Activated CD4-positive, alpha-beta T cell treated with anti-CD3 and anti-CD28 coated beads, Interleukin-2, amount 50 U/mL, for 24 hours (primary cell): ENCODE results near the gene IL4R.

Experiments
- DNase-seq, 2 donors: peaks; one replicate each; pipeline ENCODE4 v3.0.0-alpha.2; 2020; ENCODE audit warnings: low read depth in 1 of 2, low spot score in 1 of 2

IL4R gene

DNA sequence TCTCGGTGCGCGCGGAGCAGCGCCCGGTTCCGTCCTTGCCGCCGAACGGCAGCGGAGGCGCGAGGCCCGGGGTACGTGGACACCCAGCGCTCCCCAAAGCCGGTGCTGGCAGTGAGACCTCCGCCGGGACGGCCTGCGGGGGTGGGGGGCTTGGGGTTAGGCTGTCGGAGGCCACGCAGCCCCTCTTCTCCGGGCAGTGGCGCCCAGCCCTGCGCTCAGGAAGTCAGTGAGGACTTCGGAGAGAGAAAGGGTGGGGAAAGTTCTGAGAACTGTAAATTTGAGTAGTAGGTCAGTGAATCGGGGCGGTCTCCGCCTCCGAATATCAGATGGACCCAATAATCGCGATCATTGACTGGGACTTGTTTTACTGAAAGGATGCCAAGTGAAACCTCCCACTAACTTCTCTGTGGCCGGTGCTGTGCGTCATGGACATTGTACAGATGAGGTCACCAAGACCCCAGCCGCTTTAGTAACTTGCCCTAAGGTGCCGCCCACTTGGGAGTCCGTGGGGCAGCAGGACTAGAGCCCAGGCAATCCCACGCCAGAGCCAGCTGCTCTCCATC is 468 bp downstream of the IL4R start:
- peak; percentile 22 to 49 for DNase-seq

DNA sequence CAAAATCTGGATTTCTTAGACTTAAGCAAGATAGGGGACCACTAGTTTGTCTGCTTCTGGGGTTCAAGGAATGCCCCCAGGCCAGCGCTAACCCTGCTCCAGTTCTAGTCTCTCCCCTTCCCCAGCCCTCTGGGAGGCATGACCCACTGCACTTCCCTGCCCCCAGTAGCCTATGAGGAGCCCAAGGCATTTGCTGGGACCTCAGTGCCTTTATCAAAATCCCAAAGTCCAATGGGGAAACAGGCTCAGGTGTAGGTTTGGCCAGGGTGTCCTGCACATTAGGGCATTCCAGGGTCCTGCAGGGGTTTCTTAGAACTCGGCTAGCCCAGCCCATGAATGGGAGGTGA is 1.2 kb downstream of the IL4R start:
- DNase-seq, result no peak

DNA sequence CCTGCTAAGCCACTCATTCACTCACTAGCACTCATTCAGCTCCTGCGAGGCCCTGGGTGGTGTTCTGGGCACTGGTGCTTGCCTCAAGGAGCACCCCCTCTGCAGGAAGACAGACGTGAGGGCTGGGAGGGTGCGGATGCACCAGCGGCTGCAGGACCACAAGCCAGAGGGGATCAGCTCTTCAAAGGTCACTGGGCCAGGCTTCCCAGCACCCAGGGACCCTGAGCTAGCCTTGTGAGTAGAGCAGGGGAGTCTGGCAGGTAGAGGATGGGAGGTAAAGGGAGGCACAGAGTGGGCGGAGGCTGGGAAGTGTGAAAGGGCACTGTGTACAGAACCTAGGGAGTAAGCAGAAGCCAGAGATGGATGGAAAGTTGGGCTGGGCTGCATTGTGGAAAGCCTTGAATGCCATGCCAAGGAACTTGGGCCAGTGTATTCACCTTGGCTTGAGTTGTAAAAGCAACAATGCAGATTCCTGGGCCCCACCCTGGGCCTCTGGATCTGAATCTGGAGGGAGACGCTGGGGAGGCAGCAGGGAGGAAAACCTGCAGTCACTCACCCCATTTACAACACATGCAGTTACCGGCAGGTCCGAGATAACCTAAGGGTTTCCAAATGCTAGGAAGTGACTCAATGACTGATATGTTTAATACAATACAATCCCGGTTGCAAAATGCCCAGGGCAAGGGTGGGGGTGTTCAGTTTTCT is 1.7 kb downstream of the IL4R start:
- DNase-seq, result peak; percentile 26 to 37

DNA sequence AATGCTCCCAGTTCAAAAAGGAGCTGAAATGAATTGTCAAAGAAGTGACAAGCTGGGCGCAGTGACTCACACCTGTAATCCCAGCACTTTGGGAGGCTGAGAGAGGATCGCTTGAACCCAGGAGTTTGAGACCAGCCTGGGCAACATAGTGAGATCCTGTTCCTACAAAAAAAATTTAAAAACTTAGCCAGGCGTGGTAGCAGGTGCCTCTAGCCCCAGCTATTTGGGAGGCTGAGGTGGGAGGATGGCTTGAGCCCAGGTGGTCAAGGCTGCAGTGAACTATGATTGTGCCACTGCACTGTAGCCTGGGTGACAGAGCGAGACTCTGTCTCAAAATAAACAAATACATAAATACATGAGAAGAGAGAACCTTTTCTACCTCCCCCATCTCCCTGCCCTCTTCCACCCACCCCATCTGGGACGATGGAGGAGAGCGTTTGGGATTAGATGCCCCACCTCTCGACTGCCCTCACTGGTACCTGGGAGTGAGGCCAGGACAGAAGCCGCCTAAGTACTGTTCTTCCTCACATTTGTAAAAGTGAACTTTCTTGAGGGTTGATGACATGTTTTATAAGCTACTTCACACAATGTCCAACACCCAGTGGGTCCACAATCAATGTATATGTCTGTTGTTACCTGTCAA is 2.4 kb downstream of the IL4R start:
- DNase-seq, result no peak

DNA sequence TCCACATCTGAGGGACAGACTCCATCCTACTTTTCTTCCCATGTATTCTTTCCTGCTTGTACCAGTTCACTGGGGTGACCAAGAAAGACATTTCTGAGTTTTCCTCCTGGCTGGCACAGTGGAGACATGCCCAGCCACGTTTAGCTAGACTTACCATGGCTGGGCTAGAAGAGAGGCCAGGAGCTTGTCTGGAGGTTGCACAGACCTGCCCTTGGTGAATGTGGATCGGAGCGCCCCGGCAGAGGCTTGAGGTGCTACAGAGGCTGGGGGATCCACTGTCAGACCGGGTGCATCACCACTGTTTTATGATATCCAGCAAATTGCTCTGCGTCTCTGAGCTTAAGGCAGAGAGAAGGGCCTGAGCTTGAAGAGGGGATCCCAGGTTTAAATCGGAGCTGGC is 3.5 kb downstream of the IL4R start:
- no peak for DNase-seq

DNA sequence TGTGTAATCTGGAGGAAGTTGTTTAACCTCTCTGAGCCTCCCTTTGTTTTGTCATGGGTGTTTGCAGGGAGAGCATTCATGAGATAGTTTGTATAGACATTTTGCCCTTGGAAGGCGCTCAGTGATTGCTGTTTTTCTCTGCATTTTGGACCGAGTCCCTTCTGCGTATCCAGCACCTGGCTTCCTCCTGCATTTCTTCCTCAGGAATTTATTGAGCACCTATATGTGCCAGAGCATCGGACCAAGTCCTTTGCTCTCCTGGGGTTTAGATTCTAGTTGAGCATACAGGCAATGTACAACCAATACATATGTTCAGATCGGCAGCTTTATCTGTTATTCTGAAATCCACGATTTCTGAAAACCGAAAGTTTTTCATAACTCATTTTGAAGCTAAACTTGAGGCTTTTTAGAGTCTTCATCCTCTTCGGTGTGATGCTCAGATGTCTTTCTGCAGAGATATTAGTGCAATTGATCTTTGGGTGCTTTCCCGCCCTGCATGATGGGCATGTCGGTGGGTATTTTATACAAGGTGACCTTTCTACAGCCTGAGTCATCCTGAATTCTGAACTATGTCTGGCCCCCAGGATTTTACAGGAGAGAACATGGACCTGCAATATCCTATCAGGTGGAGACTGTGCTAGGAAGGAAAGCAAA is 4.1 kb downstream of the IL4R start:
- peak in 1 of 2 donors; percentile 59 for DNase-seq

DNA sequence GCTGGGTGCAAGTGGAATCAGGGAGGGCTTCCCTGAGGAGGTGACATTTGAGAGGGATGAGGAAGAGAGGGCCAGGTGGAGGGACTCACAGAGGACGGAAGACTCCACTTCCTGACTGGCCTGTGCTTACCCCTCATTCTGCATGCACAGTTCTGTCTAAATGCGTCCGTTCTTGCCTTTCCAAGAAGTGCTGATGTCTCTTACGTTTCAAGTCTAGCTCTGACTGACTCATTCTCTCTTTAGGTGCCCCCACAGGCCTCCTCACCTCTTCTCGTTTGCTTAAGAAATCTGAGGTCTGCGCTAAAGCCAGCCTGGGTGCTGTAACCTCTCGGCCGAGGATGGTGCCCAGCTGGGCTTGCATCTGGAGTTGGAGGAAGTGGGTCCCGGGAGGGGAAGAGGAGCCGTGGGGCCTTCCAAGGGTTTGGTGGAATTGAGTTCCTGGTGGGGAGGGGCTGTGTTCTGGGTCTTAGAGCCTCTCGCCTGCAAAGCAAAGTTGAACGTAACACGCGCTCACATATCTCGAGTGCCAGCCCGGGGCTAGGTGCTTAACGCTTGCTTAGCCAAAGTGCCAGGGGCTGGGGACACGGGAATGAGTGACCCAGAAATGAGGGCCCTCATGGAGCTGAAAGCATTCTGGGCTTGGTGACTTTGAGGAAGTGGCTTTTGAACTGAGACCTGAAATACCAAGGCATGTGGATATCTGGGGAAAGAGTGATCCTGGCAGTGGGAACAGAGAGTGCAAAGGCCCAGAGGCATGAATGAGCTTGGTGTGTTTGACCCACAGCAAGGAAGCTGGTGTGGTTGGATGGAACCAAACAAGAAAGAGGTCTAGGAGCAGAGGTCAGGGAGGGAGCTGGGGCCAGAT is 4.8 kb downstream of the IL4R start:
- peak; percentile 39 to 67 for DNase-seq

DNA sequence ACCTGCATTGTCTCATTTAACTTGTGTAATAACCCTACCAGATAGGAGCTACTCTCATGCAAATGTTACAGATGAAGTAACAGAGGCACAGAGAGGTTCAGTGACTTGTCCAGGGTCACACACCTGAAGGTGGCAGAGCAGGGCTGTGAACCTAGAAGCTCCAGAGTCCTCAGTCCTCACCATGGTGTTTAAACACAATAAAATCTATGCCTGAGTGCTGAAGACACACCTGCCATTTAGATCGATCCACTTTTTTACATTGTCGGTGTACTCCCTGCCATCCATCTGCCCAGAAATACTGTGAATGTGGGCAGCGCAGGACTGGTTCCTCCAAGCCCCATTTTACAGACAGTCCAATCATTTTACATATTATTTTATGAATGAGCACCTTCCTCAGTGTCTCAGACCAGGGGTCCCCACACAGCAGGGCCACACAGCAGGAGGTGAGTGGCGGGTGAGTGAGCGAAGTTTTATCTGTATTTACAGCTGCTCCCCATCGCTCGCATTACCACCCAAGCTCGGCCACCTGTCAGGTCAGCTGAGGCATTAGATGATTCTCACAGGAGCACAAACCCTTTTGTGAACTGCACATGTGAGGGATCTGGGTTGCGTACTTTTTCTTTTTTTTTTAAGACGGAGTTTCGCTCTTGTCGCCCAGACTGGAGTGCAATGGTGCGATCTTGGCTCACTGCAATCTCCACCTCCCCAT is 5.6 kb downstream of the IL4R start:
- no peak for DNase-seq

DNA sequence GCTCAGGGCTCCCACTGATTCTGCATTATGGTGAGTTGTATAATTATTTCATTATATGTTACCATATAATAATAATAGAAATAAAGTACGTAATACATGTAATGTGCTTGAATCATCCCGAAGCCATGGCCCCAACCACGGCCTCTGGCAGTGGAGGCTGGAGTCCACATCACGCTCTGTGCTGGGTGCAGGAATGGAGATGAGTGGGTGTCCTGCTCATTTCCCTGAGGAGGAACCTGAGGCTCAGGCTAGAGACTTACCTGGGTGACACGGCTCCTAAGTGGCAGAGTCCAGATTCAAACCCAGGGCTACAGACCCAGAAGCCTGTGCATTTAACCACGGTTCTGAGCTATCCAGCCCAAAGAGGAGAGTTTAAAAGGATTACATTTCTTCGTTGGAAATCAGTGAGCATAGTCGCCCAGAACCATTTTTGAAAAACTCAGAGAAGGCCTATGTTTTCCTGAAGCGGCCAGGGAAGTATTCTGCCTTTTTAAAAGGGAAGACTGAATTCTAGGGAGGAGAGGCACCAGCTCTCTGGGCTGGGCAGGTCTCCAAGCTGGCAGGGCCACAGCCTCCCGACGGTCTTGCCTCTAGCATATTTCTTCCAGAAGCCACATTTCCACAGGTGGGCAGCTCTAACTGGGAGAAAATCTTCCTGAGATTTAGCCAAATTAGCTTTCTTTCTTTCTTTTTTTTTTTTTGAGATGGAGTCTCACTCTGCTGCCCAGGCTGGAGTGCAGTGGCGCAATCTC is 6.7 kb downstream of the IL4R start:
- no peak for DNase-seq

DNA sequence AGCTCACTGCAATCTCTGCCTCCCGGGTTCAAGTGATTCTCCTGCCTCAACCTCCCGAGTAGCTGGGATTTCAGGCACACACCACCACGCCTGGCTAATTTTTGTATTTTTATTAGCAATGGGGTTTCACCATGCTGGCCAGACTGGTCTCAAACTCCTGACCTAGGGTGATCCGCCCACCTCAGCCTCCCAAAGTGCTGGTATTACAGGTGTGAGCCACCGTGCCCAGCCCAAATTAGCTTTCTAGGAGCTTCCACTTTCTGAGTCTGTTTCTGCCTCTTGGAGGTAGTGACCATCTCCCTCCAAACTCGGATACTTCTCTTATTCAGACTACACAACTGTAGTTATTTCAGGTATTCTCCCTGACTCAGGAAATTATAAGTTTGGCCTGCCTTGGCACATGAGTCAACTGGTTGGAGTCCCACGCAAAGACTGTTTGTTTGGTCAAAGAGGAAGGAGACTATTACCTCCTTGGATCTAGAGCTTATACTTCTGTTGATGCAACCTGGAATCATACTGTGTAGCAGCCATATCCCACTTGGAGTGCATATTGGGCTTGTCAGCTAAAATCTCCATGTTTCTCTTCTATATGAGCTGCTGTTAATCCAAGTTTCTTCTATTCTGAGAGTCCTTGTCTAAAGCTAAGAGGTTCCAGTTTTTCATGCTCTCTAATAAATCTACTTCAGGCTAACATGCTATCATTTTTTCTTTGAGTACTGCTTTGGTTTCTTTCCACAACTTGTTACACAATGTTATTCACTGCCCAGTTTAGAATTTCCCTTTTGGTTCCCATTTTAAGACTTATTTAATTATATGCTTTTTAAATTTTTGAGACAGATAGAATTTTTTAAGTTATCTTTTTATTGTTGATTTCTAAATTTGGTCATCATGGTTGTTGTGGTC is 7.5 kb downstream of the IL4R start:
- DNase-seq, result no peak

DNA sequence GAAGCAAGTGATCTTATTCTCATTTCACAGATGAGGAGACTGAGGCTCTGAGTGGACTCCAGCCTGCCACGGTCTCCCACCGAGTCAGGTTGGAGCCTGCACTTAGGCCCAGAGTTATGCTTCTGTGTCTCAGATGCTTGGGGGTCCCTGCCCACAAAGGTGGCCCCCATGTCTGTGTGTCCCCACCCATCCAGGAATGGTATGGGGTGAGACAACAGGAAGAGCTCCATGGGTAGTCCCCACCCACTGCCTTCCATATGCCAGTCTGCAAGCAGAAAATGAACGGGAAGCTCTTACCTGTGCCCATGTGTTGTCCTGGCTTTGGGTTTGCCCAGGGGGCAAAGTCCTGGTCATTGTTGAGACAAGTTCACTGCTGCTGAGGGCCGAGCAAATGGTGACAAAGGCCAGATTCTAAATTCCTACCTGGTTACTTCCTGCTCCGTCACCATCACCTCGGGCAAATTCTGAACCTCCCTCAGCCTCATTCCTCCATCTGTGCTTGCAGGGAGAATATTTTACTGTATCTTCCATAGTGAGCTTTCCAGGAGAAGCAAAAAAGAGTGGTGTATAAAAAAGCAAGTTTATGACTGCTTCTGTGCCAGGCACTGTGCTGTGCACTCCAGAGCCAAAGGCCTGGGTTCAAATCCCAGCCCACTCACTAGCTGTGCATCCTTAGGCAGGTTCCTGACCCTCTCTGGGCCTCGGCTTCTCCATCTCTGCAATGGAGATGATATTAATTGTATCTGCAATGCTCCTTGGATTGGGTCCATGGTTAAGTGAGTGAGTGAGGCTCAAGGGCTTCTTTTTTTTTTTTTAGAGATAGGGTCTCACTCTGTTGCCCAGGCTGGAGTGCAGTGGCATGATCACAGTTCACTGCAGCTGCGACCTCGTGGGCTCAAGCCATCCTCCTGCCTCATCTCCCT is 9.3 kb downstream of the IL4R start:
- DNase-seq, result no peak

DNA sequence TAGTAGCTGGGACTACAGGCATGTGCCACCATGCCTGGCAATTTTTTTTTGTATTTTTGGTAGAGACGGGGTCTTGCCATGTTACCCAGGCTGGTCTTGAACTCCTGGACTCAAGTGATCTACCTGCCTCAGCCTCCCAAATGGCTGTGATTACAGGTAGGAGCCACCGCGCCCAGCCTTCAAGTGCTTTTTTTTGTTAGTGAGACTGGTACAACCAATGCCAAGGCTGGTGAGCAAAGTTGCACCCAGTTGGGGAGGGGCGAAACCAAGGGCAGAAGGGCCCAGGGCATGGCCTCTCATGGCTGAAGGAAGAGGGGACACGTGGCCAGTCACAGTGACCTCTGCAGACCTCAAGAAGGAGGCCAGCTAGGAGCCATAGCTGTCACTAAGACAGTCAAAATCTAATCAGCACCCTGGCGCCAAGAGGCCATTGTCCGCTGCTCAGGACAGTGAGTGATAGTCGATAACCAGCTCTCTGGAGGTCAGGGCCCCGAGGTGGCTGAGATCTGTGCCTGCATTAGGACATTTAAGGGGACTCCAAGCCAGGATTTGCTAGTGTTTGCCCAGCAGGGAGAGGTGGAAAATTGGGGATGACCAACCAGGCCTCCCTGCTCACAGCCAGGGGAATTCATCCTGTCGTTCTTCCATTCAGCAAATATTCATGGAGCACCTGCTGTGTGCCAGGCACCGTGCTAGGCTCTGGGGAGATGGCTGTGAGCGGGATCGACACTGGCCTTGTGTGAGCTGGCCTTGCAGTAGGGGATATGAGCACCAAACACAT is 10.2 kb downstream of the IL4R start:
- DNase-seq, result no peak

DNA sequence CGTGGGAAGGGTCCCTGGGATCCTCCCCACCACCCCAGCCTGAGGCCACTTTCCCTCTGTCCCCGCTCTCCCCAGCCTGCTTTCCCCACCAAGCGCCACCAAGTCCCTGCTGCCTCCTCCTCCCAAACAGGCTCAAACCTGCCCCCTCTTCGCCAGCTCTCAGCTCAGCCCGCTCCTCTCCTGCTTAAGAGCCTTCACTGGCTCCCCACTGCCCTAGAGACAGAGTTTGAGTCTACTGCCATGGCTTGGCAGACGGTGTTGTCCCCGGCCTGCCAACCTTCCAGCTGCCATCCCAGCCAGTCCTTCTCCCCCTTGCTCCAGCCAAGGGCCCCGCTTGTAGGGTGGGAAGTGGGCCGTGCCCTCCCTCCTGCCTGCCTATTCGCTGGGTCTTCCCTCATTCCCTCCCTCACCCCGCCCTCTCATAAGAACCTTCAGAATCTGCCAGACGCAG is 11.1 kb downstream of the IL4R start:
- no peak for DNase-seq

DNA sequence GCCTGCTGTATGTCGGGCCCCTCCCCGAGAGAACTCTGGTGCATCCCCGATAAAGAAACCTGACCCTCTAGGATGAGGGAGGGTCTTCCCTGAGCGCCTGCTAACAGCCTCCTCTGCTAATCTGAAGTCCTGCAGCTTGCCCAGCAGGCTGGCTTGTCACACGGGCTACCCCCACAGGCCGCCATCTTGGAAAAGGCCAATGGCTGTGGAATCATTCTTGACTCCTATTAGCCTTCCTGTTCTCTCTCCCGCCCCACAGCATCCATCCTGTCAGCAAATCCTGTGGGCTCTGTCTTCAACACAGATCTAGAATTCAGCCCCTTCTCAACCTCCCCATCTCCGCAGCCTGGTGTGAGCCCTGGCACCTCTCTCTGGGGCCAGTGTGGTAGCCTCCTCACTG is 12.0 kb downstream of the IL4R start:
- DNase-seq, result no peak

DNA sequence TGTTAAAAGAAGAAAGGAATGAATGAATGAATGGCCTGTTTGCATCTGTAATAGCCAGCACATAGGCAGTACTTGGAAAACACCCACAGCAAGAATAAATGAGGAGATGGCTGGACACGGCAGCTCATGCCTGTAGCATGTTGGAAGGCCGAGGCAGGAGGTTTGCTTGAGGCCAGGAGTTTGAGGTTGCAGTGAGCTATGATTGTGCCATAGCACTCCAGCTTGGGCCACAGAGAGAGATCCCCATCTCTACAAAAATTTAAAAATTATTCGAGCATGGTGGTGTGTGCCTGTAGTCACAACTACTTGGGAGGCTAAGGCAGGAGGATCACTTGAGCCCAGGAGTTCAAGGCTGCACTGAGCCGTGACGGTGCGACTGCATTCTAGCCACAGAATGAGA is 12.5 kb downstream of the IL4R start:
- no peak for DNase-seq

DNA sequence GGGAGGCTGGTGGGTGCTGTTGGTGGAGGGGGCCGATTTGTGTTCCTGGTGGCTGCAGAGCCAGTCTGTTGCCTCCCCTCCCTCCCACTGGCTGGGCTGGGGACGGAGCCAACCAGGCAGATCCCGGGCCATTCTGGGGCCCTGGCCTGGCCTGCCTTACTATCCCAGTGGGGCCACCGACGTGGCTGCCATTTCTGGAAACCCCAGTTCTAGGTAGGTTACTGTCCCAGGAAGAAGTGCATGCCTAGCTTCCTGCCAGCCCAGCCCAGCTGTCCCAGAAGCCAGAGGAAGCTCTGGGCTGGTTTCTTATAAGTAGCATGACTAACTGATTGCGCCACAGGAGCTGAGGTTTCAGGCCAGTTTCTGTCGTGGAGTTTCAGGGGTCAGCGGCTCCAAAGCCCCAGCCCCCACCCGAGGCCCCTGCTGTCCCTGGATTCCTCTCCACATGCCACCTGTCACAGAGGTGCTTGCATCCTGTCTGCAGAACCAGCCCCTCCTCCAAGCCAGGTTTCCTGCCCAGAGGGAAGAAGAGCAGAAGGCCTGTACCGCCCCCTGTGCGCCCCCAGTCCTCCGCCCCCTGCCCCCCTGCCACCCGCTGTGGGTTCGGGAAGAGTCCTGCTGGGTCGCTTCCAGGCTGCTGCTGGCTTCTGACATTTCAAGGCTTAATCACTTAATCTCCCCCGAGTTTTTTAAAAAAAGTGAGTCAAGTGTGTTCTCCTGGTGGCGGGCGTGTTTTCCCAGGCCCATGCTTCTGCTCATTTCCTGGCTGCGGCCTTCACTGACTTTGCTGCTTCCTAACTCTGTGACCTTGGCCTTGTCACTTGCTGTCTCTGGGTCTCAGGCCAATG is 13.2 kb downstream of the IL4R start:
- no peak for DNase-seq
